Parathyroid adenoma (tissue), 2 donors: ENCODE measurements around the gene TUBB3.
"Not testable (repeated sequence)": the region's sequence is repeated elsewhere in the genome, so short reads cannot be mapped to it uniquely, and the experiment has no call there.

Experiments used
- H2AFZ ChIP-seq: fragments of 300-600 bp; sonication (generic); one replicate; pipeline ENCODE4 v1.7.0; 2017; ENCODE audit warnings: antibody characterized with exemption, mild to moderate bottlenecking
- H3K27ac ChIP-seq: fragments of 300-600 bp; sonication (generic); one replicate; pipeline ENCODE4 v1.7.0; 2017
- H3K27me3 ChIP-seq: fragments of 300-600 bp; sonication (generic); one replicate; pipeline ENCODE4 v1.7.0; 2017; ENCODE audit warnings: low read length; ENCODE audit not compliant: control insufficient read depth, insufficient read depth
- H3K36me3 ChIP-seq: fragments of 300-600 bp; sonication (generic); one replicate; pipeline ENCODE4 v1.7.0; 2017; ENCODE audit warnings: low read length; ENCODE audit not compliant: control insufficient read depth, insufficient read depth
- H3K4me1 ChIP-seq: fragments of 300-600 bp; sonication (generic); one replicate; pipeline ENCODE4 v1.7.0; 2017; ENCODE audit warnings: control low read depth
- H3K4me2 ChIP-seq: fragments of 300-600 bp; sonication (generic); one replicate; pipeline ENCODE4 v1.7.0; 2017; ENCODE audit warnings: low read length
- H3K4me3 ChIP-seq: fragments of 300-600 bp; sonication (generic); one replicate; pipeline ENCODE4 v1.7.0; 2017; ENCODE audit warnings: low read depth, low read length
- H3K79me2 ChIP-seq: fragments of 300-600 bp; sonication (generic); one replicate; pipeline ENCODE4 v1.7.0; 2017; ENCODE audit warnings: control low read depth
- H3K9ac ChIP-seq: fragments of 300-600 bp; sonication (generic); one replicate; pipeline ENCODE4 v1.7.0; 2017; ENCODE audit warnings: mild to moderate bottlenecking
- H3K9me3 ChIP-seq: fragments of 300-600 bp; sonication (generic); one replicate; pipeline ENCODE4 v1.7.0; 2017; ENCODE audit warnings: low read length; ENCODE audit not compliant: control insufficient read depth
- CTCF ChIP-seq: fragments of 300-600 bp; sonication (generic); IDR thresholded peaks from one replicate; pipeline ENCODE4 v1.7.0; 2017; ENCODE audit warnings: antibody characterized with exemption, mild to moderate bottlenecking
- donor health status: primary hyperparathyroidism.

TUBB3 gene

GRCh38 chr16:89934611-89935553, 11.7 kb downstream of the TUBB3 start:
- H3K9ac ChIP-seq = no peak overlapping the region

DNA sequence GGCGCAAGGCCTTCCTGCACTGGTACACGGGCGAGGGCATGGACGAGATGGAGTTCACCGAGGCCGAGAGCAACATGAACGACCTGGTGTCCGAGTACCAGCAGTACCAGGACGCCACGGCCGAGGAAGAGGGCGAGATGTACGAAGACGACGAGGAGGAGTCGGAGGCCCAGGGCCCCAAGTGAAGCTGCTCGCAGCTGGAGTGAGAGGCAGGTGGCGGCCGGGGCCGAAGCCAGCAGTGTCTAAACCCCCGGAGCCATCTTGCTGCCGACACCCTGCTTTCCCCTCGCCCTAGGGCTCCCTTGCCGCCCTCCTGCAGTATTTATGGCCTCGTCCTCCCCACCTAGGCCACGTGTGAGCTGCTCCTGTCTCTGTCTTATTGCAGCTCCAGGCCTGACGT, 12.5 kb downstream of the TUBB3 start:
- H3K9ac ChIP-seq, H3K9me3 ChIP-seq, H3K4me1 ChIP-seq, H3K36me3 ChIP-seq, H3K27ac ChIP-seq, H3K79me2 ChIP-seq, H3K27me3 ChIP-seq, H3K4me2 ChIP-seq, H2AFZ ChIP-seq, H3K4me3 ChIP-seq: not testable (repeated sequence)

More at GRCh38 chr16:89934611-89935553, 11.7 kb downstream of the TUBB3 start:
- no peak overlapping the region for H3K4me3 ChIP-seq
- H3K9me3 ChIP-seq = no peaks in the 10 kb centered on the region
- H3K27ac ChIP-seq = no peak overlapping the region
- H3K27me3 ChIP-seq = no peaks in the 10 kb centered on the region
- H3K4me2 ChIP-seq = no peak overlapping the region
- H2AFZ ChIP-seq = no peak overlapping the region
- TF ChIP-seq CTCF = no peak
- H3K79me2 ChIP-seq = no peaks in the 10 kb centered on the region
- H3K4me1 ChIP-seq = no peaks in the 10 kb centered on the region
- no peaks in the 10 kb centered on the region for H3K36me3 ChIP-seq

GRCh38 chr16:89936034-89936433, 12.9 kb downstream of the TUBB3 start:
- Histone ChIP-seq H3K36me3 (no peaks in the 10 kb centered on the region), H3K4me3 (no peak overlapping the region), H3K79me2 (no peaks in the 10 kb centered on the region), H3K4me2 (no peak overlapping the region), H2AFZ (no peak overlapping the region), H3K9ac (no peak overlapping the region), H3K9me3 (no peaks in the 10 kb centered on the region), H3K27ac (no peak overlapping the region), H3K27me3 (no peaks in the 10 kb centered on the region), H3K4me1 (no peaks in the 10 kb centered on the region)
- no peak for TF ChIP-seq CTCF

GRCh38 chr16:89936508-89936907, 13.4 kb downstream of the TUBB3 start:
- no peak overlapping the region for H3K4me3 ChIP-seq
- H3K36me3 ChIP-seq = no peaks in the 10 kb centered on the region
- H3K79me2 ChIP-seq = no peaks in the 10 kb centered on the region

DNA sequence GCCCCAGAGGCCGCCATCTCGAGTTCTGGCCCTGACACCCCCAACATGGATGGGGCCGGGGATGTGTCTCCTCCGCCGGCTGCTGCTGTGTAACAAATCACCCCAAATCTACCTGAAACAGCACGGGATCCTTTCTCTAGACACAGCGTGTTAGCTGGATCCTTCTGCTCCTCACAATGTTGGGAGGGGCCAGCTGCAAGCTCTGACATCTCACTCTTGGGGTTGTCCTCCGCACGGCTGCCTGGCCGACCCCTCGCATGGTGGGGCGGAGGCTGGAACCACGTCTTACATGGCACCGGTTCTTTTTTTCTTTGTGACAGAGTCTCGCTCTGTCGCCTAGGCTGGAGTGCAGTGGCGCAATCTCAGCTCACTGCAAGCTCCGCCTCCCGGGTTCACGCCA, 13.8 kb downstream of the TUBB3 start:
- no peak overlapping the region for H3K4me2 ChIP-seq
- no peak overlapping the region for H3K9ac ChIP-seq
- no peaks in the 10 kb centered on the region for H3K79me2 ChIP-seq
- H3K4me1 ChIP-seq = no peaks in the 10 kb centered on the region
- no peak for TF ChIP-seq CTCF
- no peaks in the 10 kb centered on the region for H3K9me3 ChIP-seq
- no peak overlapping the region for H3K4me3 ChIP-seq
- H2AFZ ChIP-seq = no peak overlapping the region
- no peak overlapping the region for H3K27ac ChIP-seq
- no peaks in the 10 kb centered on the region for H3K36me3 ChIP-seq
- H3K27me3 ChIP-seq = no peaks in the 10 kb centered on the region

More at GRCh38 chr16:89936508-89936907, 13.4 kb downstream of the TUBB3 start:
- H3K27me3 ChIP-seq = no peaks in the 10 kb centered on the region
- H3K9ac ChIP-seq = no peak overlapping the region
- H3K9me3 ChIP-seq = no peaks in the 10 kb centered on the region
- TF ChIP-seq CTCF = no peak
- no peaks in the 10 kb centered on the region for H3K4me1 ChIP-seq
- no peak overlapping the region for H3K27ac ChIP-seq
- no peak overlapping the region for H2AFZ ChIP-seq
- H3K4me2 ChIP-seq = no peak overlapping the region
